GM10847 (cell line): Measurements from ENCODE around the gene HDAC4.

Experiments
- POLR2A ChIP-seq: IDR thresholded peaks from 2 replicates; pipeline ENCODE4 v1.6.1; 2011; ENCODE audit not compliant: insufficient read length; ENCODE audit errors: extremely low read depth

The HDAC4 gene

GRCh38 chr2:239162141-239162821 lies 238.5 kb downstream of the HDAC4 start:
- TF ChIP-seq POLR2A = no peak

DNA sequence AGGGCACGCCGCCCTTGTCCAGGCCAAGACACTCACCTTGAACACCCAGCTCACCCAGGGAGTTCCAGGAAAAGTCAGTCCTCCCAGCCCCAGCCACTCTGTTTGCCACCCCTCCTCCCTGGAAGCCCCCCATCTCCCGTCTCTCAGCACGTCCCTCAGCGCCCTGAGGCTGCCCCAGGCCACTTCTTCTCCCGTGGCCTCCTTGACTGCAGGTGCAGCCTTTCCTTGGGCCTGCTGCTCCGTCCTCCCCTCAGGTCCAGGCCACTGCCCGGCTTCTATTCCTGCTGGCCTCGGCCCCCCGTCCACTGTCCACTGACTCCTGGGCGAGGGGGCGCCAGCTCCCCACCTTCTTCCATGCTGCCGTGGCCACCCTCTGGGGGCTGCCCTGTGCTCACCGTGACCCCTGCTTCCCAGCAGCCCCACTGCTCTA lies 239.1 kb downstream of the HDAC4 start:
- TF ChIP-seq POLR2A = no peak

DNA sequence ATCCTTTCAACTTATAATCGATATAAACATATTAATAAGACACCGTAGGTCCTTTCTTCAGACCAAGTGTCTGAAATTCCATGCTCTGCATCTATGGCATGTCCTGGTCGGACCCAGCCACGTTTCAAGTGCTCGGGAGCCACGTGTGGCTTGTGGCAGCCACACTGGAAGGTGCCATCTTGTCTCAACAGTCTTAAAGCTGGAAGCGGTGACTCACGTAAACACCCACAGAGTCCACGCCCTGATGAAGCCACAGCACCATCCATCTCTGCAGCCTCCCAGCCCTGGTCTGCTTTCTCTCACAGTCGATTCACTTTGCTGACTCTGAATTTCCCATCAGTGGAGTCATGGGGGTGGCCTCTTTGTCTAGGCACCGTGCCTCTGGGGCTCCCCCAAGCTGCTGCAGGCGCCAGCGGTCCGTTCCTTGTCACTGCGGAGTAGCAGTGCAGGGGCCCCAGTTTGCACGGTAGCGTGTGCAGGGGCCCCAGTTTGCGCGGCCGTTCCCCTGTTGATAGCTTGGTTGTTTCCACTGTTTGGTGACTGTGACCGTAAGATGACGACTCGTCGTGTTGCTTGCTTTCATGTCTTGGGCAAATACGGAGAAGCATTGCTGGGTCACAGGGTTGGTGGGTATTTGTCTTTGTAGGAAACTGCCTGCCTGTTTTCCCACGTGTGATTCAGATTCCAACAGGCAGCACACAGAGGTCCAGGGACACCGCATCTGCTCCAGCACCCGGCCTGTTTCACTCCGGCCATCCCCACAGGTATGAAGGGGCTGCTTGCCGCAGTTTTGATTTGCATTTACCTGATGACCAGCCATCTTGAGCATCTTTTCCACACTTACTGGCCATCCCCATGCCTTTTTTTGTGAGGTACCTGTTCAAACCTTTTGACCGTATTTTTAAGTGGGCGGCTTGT lies 240.3 kb downstream of the HDAC4 start:
- no peak for TF ChIP-seq POLR2A

DNA sequence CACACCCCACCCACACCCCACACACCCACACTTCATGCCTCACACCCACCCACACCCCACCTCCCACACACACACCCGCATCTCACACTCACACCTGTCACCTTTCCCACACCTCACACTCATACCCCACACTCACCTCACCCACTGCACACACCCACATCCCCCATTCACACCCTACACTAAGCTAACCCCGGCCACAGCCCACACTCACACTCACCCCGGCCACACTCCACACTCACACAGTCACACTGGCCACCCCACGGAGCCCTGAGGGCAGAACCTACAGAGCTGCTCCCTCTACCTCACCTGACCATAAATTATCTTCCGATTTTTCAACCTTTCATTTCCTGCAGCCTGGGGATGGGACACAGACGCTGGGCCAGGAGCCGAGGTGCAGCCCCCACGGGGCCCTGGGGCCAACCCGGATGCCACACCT lies 241.3 kb downstream of the HDAC4 start:
- TF ChIP-seq POLR2A = no peak

- no peak for TF ChIP-seq POLR2A
Measured at GRCh38 chr2:239158641-239159475, 242.0 kb downstream of the HDAC4 start.

DNA sequence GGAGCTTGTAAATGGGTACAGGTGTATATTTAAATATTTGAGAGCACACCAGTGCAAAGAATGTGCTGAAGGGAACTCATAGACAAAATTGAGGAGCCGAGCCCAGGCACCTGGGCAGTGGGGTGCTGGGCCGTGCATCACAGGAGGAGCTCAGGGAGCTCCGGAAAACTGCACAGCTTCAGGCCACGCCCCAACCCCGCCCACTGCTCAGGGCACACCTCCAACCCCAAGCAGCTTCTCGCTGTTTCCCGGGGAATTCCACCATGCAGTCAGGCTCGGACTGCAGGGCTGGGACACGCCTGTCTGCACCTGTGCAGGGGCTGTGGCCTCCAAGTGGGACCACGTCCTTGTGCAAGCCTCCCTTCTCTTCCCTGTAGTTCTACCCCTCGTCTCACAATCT lies 243.0 kb downstream of the HDAC4 start:
- TF ChIP-seq POLR2A = no peak

- TF ChIP-seq POLR2A = no peak
Measured at GRCh38 chr2:239157269-239157668, 243.6 kb downstream of the HDAC4 start.

- no peak for TF ChIP-seq POLR2A
Measured at GRCh38 chr2:239156516-239157265, 244.1 kb downstream of the HDAC4 start.

GRCh38 chr2:239155806-239156480 lies 244.9 kb downstream of the HDAC4 start:
- no peak for TF ChIP-seq POLR2A

GRCh38 chr2:239154971-239155805 lies 245.6 kb downstream of the HDAC4 start:
- no peak for TF ChIP-seq POLR2A

GRCh38 chr2:239153806-239154591 lies 246.8 kb downstream of the HDAC4 start:
- TF ChIP-seq POLR2A = no peak

DNA sequence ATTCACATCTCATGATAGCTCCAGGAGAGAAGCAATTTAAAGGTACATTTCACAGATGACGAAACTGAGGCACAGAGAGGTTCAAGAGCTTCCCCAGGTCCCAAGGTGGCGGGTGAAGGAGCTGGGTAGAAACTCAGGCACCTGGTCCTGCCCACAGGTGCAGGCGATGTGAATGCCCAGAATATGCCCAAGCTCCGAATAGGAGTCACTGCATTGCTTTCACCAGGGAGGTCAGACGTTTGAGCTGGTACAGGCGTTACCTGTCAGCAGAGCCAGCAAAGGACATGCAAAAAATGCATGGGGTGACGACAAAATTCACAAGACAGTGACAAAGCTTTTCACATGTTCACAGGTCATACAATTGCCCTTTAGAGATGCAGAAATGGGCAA lies 247.9 kb downstream of the HDAC4 start:
- TF ChIP-seq POLR2A = no peak
